Body of pancreas (tissue), 4 donors: ENCODE measurements around the gene SLC39A7. TPM values are rescaled to one million over a fixed set of nuclear protein-coding genes. Genes with fewer than 3 reads are reported as not detected.

Source experiments
- ATAC-seq: fragments of 150-250 bp; one replicate; pipeline ENCODE4 v1.9.1; 2016
- DNase-seq, 4 donors: peaks; one replicate each; pipeline ENCODE4 v3.0.0-alpha.2; 2019
- H3K27ac ChIP-seq, 4 donors: fragments of 200-600 bp; sonication (generic); 1 replicate in 3 of 4; 2 replicates in 1 of 4; pipeline versions ENCODE4 v1.5.1 to v1.6.1; 2016 to 2019; ENCODE audit warnings: mild to moderate bottlenecking in 1 of 4, mixed read lengths in 1 of 4, moderate library complexity in 1 of 4
- H3K27me3 ChIP-seq, 2 donors: fragments of 200-600 bp; sonication (generic); one replicate each; pipeline ENCODE4 v1.6.0; 2016; ENCODE audit warnings: mild to moderate bottlenecking in 1 of 2
- H3K36me3 ChIP-seq, 2 donors: fragments of 200-600 bp; sonication (generic); replicated peaks in 1 of 2; 2 replicates each; pipeline ENCODE4 v1.5.1; 2016; ENCODE audit warnings: low read depth in 2 of 2; ENCODE audit not compliant: insufficient read depth in 1 of 2
- H3K4me1 ChIP-seq: fragments of 200-600 bp; sonication (generic); one replicate; pipeline ENCODE4 v1.6.0; 2016
- H3K4me3 ChIP-seq, 2 donors: fragments of 200-600 bp; sonication (generic); 1 replicate in 1 of 2; 2 replicates in 1 of 2; pipeline ENCODE4 v1.5.1; 2016 to 2019
- H3K9me3 ChIP-seq, 3 donors: fragments of 200-600 bp; sonication (generic); 1 replicate in 2 of 3; 2 replicates in 1 of 3; pipeline ENCODE4 v1.5.1; 2016
- POLR2A ChIP-seq, 3 donors: fragments of 450-650 bp; IDR thresholded peaks; one replicate each; pipeline ENCODE4 v1.6.1; 2016; ENCODE audit warnings: antibody characterized with exemption in 3 of 3, mild to moderate bottlenecking in 2 of 3
- WGBS, 2 donors: methylation state at CpG; one replicate each; pipeline ENCODE4 v1.1.5; 2017; 5-methylcytosine and 5-hydroxymethylcytosine counted together
- intact Hi-C: fragments of 100-400 bp; cut with DNase I; formaldehyde crosslinking; loops from one replicate; pipeline ENCODE4 v1.15.1; 2023
- total RNA-seq, 2 donors: library from RNA; depleted of rRNA; stranded (reverse); fragments of >200 nt; gene quantifications; one replicate each; pipeline ENCODE4 v1.1.0, GENCODE V29; 2016
- TF ChIP-seq, protein P1 (sequence below), 7 experiments: fragments of 450-650 bp in 4 of 7; fragments of 200-600 bp in 3 of 7; sonication (generic) in 3 of 7; IDR thresholded peaks; one replicate each; pipeline ENCODE4 v1.5.1; 2016 to 2019; ENCODE audit warnings: antibody characterized with exemption in 7 of 7

SLC39A7 gene
- total RNA-seq, 2 donors from 2014 or later = 57.3 to 67.9 TPM

- Histone ChIP-seq H3K27me3 (no peaks in the 10 kb centered on the region), H3K4me3 (no peak overlapping the region), H3K36me3 (no peaks in the 10 kb centered on the region), H3K27ac (no peak overlapping the region), H3K9me3 (no peaks in the 10 kb centered on the region), H3K4me1 (peaks cover 31% of the 10 kb centered on the region)
- 2% methylated on average over 34 to 43 of the region's 43 CpGs for WGBS, 2 donors
- TF ChIP-seq POLR2A (IDR thresholded peaks at IDR 0.05) = peak in 2 of 3 donors; percentile 19 to 44
- TF ChIP-seq, protein P1, sequence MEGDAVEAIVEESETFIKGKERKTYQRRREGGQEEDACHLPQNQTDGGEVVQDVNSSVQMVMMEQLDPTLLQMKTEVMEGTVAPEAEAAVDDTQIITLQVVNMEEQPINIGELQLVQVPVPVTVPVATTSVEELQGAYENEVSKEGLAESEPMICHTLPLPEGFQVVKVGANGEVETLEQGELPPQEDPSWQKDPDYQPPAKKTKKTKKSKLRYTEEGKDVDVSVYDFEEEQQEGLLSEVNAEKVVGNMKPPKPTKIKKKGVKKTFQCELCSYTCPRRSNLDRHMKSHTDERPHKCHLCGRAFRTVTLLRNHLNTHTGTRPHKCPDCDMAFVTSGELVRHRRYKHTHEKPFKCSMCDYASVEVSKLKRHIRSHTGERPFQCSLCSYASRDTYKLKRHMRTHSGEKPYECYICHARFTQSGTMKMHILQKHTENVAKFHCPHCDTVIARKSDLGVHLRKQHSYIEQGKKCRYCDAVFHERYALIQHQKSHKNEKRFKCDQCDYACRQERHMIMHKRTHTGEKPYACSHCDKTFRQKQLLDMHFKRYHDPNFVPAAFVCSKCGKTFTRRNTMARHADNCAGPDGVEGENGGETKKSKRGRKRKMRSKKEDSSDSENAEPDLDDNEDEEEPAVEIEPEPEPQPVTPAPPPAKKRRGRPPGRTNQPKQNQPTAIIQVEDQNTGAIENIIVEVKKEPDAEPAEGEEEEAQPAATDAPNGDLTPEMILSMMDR (IDR thresholded peaks at IDR 0.05) = no peak
- DNase-seq (peak in 1 of 4 donors; percentile 30), ATAC-seq (peak; percentile 45)
- intact Hi-C loops = no loop called here
Measured at GRCh38 chr6:33213166-33213988, 12.7 kb downstream of the SLC39A7 start.

DNA sequence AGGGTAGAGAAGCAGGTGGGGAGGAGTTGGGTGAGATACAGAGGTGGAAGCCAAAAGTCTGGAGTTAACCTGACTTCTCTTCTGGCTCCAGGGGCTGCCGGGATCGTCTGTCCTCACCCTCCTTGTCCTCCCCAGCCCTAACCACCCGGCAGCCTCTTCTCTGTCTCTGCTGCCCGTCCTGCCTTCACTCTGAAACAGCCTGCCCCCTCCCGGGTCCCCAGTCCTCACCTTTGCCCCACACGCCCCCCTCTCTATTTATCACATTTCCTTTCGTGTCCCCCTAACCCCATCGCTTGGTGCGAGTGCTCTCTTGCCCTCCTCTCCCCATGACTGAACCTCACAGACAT is 13.3 kb downstream of the SLC39A7 start:
- TF ChIP-seq POLR2A (IDR thresholded peaks at IDR 0.05) = no peak
- TF ChIP-seq, protein P1 (IDR thresholded peaks at IDR 0.05) = no peak
- no peaks in the 10 kb centered on the region for H3K9me3 ChIP-seq
- intact Hi-C loops = no loop called here
- no peak overlapping the region for H3K4me3 ChIP-seq
- no peaks in the 10 kb centered on the region for H3K27me3 ChIP-seq
- no peaks in the 10 kb centered on the region for H3K36me3 ChIP-seq
- 34 to 38% methylated on average over 9 of the region's 9 CpGs for WGBS, 2 donors
- peaks cover 28% of the 10 kb centered on the region for H3K4me1 ChIP-seq
- no peak for ATAC-seq
- DNase-seq = no peak
- no peak overlapping the region for H3K27ac ChIP-seq

DNA sequence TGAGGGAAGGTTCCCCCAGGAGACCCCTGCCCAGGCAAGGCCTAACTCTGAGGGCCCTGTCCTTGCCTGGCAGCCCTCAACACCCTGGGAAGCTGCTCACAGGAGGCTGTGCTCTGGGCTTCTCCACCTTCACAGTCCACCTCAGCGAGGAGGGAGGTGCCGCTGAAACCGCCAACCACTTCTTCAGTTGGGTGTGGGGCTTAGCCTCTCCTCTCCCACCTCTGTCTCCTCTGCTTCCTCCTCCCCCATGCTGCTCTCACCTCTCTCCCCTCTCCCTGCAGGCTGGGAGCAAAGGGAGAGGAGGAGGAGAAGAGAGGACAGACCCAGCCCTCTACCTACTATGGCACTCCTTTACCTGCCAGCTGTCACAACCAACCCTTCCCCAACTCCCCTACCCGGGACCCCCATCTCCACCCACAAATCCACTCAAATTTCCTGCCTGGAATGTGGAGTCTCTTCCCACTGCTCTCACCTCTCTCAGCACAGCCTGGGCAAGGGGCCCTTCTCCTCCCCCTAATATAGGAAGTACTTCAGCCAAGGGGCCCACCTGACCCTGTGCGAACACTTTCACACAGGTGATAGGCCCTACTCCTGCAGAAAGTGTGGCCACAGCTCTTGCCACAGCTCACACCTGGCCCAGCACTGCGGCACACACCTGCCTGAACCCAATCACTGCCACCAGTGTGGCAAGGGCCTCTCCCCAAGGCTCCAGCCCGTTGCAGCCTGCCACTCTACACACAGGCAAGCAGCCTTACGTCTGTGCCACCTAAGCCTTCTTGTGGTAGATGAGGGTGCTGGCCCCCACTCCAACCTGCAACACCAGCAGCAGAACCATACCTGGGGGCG is 14.8 kb downstream of the SLC39A7 start:
- Histone ChIP-seq H3K36me3 (no peaks in the 10 kb centered on the region), H3K4me1 (peaks cover 20% of the 10 kb centered on the region), H3K4me3 (no peak overlapping the region), H3K27me3 (no peaks in the 10 kb centered on the region), H3K9me3 (no peaks in the 10 kb centered on the region), H3K27ac (no peak overlapping the region)
- intact Hi-C loops = no loop called here
- no peak for ATAC-seq
- TF ChIP-seq POLR2A (IDR thresholded peaks at IDR 0.05) = no peak
- TF ChIP-seq, protein P1 (IDR thresholded peaks at IDR 0.05) = no peak
- no peak for DNase-seq
- WGBS, 2 donors = 67 to 75% methylated on average over 6 to 9 of the region's 9 CpGs

DNA sequence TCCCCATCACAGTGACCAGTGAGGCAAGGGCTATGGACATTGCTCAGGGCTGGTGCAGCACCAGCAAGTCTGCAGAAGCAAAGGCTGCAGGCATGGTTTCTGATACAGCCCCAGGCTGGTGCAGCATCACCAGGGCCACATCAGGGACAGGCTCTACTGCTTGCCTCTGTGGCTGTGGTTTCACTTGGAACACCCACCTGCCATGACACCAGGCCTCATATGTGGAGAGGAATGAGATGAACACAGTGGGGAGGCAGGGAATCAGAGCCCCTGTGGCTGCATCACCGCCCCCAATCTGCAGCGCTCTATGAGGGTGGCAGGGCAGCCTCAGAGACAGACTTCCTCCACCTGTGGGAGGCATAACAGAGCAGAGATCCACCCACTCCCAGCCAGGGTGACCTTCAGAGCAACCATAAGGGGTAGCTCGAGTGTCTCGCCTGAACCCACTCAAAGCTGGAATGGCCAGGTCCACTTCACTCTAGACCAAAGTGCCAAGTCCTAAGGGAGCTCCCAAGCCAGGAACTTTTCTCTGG is 15.5 kb downstream of the SLC39A7 start:
- Histone ChIP-seq H3K36me3 (no peaks in the 10 kb centered on the region), H3K27me3 (no peaks in the 10 kb centered on the region), H3K9me3 (no peaks in the 10 kb centered on the region), H3K4me3 (no peak overlapping the region), H3K4me1 (peaks cover 20% of the 10 kb centered on the region), H3K27ac (no peak overlapping the region)
- no peak for ATAC-seq
- intact Hi-C loops = no loop called here
- 85 to 91% methylated on average over 2 to 4 of the region's 4 CpGs for WGBS, 2 donors
- TF ChIP-seq, protein P1 (IDR thresholded peaks at IDR 0.05) = no peak
- no peak for TF ChIP-seq POLR2A (IDR thresholded peaks at IDR 0.05)
- DNase-seq = no peak
